Activated CD8-positive, alpha-beta T cell treated with anti-CD3 and anti-CD28 coated beads for 36 hours (primary cell): ENCODE data around the gene SPOCD1. TPM values are rescaled to one million over a fixed set of nuclear protein-coding genes. Genes with fewer than 3 reads are reported as not detected.

Source experiments
- ATAC-seq: fragments of 200-7000 bp; cut with Tn5 transposase; one replicate; pipeline ENCODE4 v1.10.0; 2021; ENCODE audit warnings: mild to moderate bottlenecking, moderate library complexity
- CTCF ChIA-PET: fragments of 350-600 bp; sonication (Branson Sonifier 250); formaldehyde crosslinking; loops from one replicate; lab custom pipeline; 2021; ENCODE audit warnings: antibody characterized with exemption; lab: Charles Lee
- POLR2A ChIA-PET: fragments of 350-600 bp; sonication (Branson Sonifier 250); formaldehyde crosslinking; loops from one replicate; lab custom pipeline; 2021; ENCODE audit warnings: antibody characterized with exemption; lab: Charles Lee
- DNase-seq: peaks from one replicate; pipeline ENCODE4 v3.0.0-alpha.2; 2020
- H3K27ac Mint-ChIP-seq: one replicate; pipeline ENCODE4 v1.8.0; 2021; ENCODE audit warnings: mild to moderate bottlenecking, mixed read lengths
- H3K27me3 Mint-ChIP-seq: one replicate; pipeline ENCODE4 v1.8.0; 2021; ENCODE audit warnings: mixed read lengths
- H3K36me3 Mint-ChIP-seq: one replicate; pipeline ENCODE4 v1.8.0; 2021; ENCODE audit warnings: low read depth, mixed read lengths
- H3K4me1 Mint-ChIP-seq: one replicate; pipeline ENCODE4 v1.8.0; 2021; ENCODE audit warnings: low read depth, mixed read lengths
- H3K4me3 Mint-ChIP-seq: one replicate; pipeline ENCODE4 v1.8.0; 2021; ENCODE audit warnings: mild to moderate bottlenecking, moderate library complexity, mixed read lengths
- H3K9me3 Mint-ChIP-seq: one replicate; pipeline ENCODE4 v1.8.0; 2021; ENCODE audit warnings: mixed read lengths
- intact Hi-C: fragments of 100-400 bp; cut with micrococcal nuclease; formaldehyde crosslinking; loops from one replicate; pipeline ENCODE4 v1.10.0; 2022
- total RNA-seq, 2 experiments: library from RNA; stranded (reverse); gene quantifications; one replicate each; pipeline ENCODE4 v1.2.3, GENCODE V29; 2021
- TF ChIP-seq, protein P1 (sequence below): fragments of 200-600 bp; IDR thresholded peaks from one replicate; pipeline ENCODE4 v1.8.0; 2022; ENCODE audit warnings: antibody characterized with exemption, mild to moderate bottlenecking

Gene SPOCD1
- total RNA-seq, 2 experiments from 2014 or later: not detected

DNA sequence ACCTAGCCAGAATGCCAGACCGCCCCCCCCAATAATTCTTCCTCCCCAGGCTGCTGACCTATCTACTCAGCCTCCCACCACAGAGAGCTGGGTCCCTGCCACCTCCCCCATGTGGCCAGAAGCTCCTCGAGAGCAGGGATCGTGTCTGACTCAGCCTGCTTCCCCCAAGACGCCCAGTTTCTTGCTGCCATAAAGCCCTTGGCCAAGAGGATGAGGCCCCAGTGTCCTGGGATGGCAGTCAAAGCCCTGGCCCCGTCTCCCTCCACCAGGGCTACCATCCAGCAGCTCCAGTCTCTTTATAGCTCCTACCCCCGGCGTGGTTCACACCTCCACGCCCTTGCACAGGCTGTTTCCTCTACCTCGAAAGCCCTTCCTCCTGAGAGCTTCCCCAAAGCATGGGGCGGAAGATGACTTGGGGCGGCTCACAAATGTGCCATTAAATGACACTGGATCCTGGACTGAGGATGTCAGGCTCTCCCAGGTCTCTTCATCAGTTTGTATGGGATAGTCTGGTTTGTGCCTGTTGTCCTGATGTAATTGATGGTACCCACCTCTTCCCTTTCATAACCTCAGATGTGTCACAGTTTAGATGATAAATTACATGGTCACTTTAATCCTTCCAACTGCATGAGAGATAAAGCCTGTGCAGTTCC is 64.8 kb downstream of the SPOCD1 start:
- H3K4me1 Mint-ChIP-seq: peaks cover 33% of the 10 kb centered on the region
- H3K4me3 Mint-ChIP-seq: no peak overlapping the region
- H3K27ac Mint-ChIP-seq: no peak overlapping the region
- ChIA-PET CTCF (interaction anchor here (0.9 to 3.2 kb wide), 4 partner anchors 10 to 38 kb away, joined by 3 to 15 read pairs (median 6); partner anchors contain the start of gene ADGRB2), POLR2A (interaction anchor here (0.6 to 1.3 kb wide), 3 partner anchors 15 to 443 kb away, joined by 3 to 4 read pairs (median 3); no protein-coding TSS in a partner anchor)
- ATAC-seq: peak; percentile 70
- DNase-seq: peak; percentile 60
- no peaks in the 10 kb centered on the region for H3K9me3 Mint-ChIP-seq
- peaks cover 2% of the 10 kb centered on the region for H3K27me3 Mint-ChIP-seq
- intact Hi-C loops: no loop called here
- H3K36me3 Mint-ChIP-seq: no peaks in the 10 kb centered on the region
- TF ChIP-seq, protein P1, sequence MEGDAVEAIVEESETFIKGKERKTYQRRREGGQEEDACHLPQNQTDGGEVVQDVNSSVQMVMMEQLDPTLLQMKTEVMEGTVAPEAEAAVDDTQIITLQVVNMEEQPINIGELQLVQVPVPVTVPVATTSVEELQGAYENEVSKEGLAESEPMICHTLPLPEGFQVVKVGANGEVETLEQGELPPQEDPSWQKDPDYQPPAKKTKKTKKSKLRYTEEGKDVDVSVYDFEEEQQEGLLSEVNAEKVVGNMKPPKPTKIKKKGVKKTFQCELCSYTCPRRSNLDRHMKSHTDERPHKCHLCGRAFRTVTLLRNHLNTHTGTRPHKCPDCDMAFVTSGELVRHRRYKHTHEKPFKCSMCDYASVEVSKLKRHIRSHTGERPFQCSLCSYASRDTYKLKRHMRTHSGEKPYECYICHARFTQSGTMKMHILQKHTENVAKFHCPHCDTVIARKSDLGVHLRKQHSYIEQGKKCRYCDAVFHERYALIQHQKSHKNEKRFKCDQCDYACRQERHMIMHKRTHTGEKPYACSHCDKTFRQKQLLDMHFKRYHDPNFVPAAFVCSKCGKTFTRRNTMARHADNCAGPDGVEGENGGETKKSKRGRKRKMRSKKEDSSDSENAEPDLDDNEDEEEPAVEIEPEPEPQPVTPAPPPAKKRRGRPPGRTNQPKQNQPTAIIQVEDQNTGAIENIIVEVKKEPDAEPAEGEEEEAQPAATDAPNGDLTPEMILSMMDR: no peak

DNA sequence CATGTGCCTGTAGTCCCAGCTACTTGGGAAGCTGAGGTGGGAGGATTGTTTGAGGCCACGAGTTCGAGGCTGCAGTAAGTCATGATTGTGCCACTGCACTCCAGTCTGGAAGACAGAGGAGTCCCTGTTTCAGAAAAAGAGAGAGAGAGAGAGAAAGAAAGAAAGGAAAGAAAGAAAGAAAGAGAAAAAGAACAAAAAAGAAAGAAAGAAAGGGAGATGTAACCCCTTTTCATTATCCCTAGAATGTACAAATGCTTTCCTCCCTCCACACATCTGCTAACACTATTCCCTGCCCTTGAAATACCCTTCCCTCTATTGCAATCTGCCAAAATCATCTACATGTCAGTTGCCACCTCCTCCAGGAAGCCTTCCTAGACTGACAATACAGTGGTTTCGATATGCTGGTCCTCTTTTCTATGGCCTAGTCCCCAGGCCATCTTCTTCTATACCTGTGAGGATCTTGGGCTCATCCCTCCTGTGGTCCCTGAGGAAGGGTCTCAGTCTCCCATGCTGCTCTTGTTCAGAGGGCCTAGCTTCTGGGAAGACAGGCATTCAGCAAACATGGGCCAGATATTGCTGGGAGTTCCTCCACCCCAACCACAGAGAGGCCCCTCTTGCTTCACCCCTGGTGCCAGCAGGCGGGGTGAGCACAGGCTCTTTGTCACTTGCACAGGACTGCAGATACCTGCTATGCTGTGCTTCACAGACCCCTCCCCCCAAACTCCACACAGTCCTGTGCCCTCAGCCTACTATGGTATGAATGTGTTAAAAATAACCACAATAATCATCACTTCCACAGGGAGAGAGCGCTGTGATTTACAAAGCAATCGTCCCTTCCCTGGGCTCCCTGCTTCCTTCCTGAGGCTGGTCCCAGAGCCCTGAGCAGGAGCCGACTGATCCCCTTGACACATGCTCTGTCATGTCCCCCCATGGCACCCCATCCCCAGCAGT is 65.8 kb downstream of the SPOCD1 start:
- H3K36me3 Mint-ChIP-seq: no peaks in the 10 kb centered on the region
- ATAC-seq (no peak), DNase-seq (no peak)
- TF ChIP-seq, protein P1: no peak
- H3K27me3 Mint-ChIP-seq: peaks cover 2% of the 10 kb centered on the region
- intact Hi-C loops: no loop called here
- ChIA-PET CTCF (interaction anchor here (0.9 to 3.2 kb wide), 4 partner anchors 11 to 39 kb away, joined by 3 to 15 read pairs (median 6); partner anchors contain the start of gene ADGRB2), POLR2A (interaction anchor here (0.6 kb wide), 1 partner anchor 442 kb away, joined by 3 read pairs; no protein-coding TSS in a partner anchor)
- H3K9me3 Mint-ChIP-seq: no peaks in the 10 kb centered on the region
- H3K27ac Mint-ChIP-seq: no peak overlapping the region
- no peak overlapping the region for H3K4me3 Mint-ChIP-seq
- peaks cover 34% of the 10 kb centered on the region for H3K4me1 Mint-ChIP-seq

DNA sequence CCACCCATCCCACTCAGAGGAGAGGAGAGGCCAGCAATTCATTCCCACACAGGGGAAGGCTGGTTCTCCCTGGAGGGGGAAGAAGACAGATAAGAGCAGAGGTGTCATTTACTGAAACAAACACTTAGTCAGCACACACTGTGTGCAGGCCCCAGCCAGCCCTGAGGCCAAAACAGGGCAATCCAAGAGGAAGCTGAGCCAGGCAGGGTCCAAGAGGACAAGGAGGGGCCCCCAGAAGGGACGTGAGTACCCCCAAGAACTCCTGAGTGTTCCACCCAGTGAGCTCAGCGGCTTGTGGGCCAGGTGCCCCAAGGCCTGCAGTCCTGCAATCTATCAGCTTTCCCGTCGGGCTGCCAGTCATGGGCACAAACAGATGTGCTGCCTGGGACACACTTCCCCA is 67.5 kb downstream of the SPOCD1 start:
- Mint-ChIP-seq H3K9me3 (no peaks in the 10 kb centered on the region), H3K4me3 (no peak overlapping the region), H3K36me3 (no peaks in the 10 kb centered on the region), H3K4me1 (peaks cover 34% of the 10 kb centered on the region), H3K27ac (no peak overlapping the region), H3K27me3 (peaks cover 2% of the 10 kb centered on the region)
- intact Hi-C loops: no loop called here
- ATAC-seq: no peak
- POLR2A ChIA-PET: interaction anchor here (1.3 kb wide), 1 partner anchor 31 kb away, joined by 3 read pairs; no protein-coding TSS in a partner anchor
- TF ChIP-seq, protein P1: no peak
- CTCF ChIA-PET: interaction anchor here (1.0 to 1.3 kb wide), 4 partner anchors 15 to 185 kb away, joined by 3 to 4 read pairs (median 4); no protein-coding TSS in a partner anchor
- no peak for DNase-seq

DNA sequence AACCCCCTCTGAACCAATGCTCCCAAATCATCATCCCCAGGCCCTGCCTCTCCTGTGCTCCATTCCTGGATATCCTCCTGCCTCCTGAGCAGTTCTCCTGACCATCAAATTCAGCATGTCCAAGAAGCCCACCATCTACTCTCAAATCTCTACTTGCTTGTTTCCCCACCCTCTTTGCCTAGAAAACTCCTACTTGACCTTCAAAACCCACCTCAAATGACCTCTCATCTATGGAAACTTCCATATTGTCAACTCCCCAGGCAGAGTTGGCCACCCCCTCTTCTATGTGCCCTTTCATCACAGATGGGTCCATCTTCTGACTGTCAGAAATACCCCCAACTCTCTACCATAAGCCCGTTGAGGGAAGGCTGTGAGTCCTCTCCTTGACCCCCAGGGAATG is 68.5 kb downstream of the SPOCD1 start:
- no peak overlapping the region for H3K4me3 Mint-ChIP-seq
- no peak for ATAC-seq
- CTCF ChIA-PET: interaction anchor here (1.3 kb wide), 1 partner anchor 184 kb away, joined by 3 read pairs; no protein-coding TSS in a partner anchor

More for the DNA sequence above, 68.5 kb downstream of the SPOCD1 start:
- TF ChIP-seq, protein P1: no peak
- H3K36me3 Mint-ChIP-seq: no peaks in the 10 kb centered on the region
- intact Hi-C loops: no loop called here
- H3K4me1 Mint-ChIP-seq: peaks cover 31% of the 10 kb centered on the region
- no peaks in the 10 kb centered on the region for H3K9me3 Mint-ChIP-seq
- POLR2A ChIA-PET: no interaction called here
- H3K27me3 Mint-ChIP-seq: peaks cover 2% of the 10 kb centered on the region
- no peak for DNase-seq
- H3K27ac Mint-ChIP-seq: no peak overlapping the region
